Stimulated activated CD4-positive, alpha-beta T cell treated with anti-CD3 and anti-CD28 coated beads, Interleukin-1b, Interleukin-23, amount 100 ng/mL, for 24 hours (primary cell): ENCODE results near the gene L3MBTL1.

Experiments used
- DNase-seq, 4 experiments: peaks; one replicate each; pipeline ENCODE4 v3.0.0-alpha.2; 2020; ENCODE audit warnings: low read depth in 4 of 4, low spot score in 1 of 4

The L3MBTL1 gene

GRCh38 chr20:43558412-43559146 lies 51.1 kb downstream of the L3MBTL1 start, which contains the start of gene SGK2:
SGK2 (plus strand) TSS chr20:43559027; CDS start chr20:43566496, 7,469 bp downstream.
- no peak for DNase-seq

GRCh38 chr20:43559147-43559987 lies 51.9 kb downstream of the L3MBTL1 start:
- DNase-seq, result no peak

GRCh38 chr20:43560974-43561373 lies 53.5 kb downstream of the L3MBTL1 start:
- no peak for DNase-seq

- DNase-seq, result no peak
Measured at GRCh38 chr20:43563429-43563828, 55.9 kb downstream of the L3MBTL1 start.

- no peak for DNase-seq
Measured at GRCh38 chr20:43563991-43564390, 56.5 kb downstream of the L3MBTL1 start.

GRCh38 chr20:43564455-43564854 lies 57.0 kb downstream of the L3MBTL1 start:
- DNase-seq, result no peak

- no peak for DNase-seq
Measured at GRCh38 chr20:43564993-43565757, 57.7 kb downstream of the L3MBTL1 start.

- no peak for DNase-seq
Measured at GRCh38 chr20:43565758-43566104, 58.2 kb downstream of the L3MBTL1 start.

- DNase-seq, result no peak
Measured at GRCh38 chr20:43567477-43567876, 60.0 kb downstream of the L3MBTL1 start.

- no peak for DNase-seq
Measured at GRCh38 chr20:43568706-43569105, 61.2 kb downstream of the L3MBTL1 start.

GRCh38 chr20:43569282-43569681 lies 61.8 kb downstream of the L3MBTL1 start:
- DNase-seq, result no peak

GRCh38 chr20:43570496-43570895 lies 63.0 kb downstream of the L3MBTL1 start:
- no peak for DNase-seq

- DNase-seq, result no peak
Measured at GRCh38 chr20:43571310-43571709, 63.8 kb downstream of the L3MBTL1 start.

- DNase-seq, result no peak
Measured at GRCh38 chr20:43571771-43572170, 64.3 kb downstream of the L3MBTL1 start.

- DNase-seq, result no peak
Measured at GRCh38 chr20:43572891-43573290, 65.4 kb downstream of the L3MBTL1 start.

GRCh38 chr20:43576108-43576507 lies 68.6 kb downstream of the L3MBTL1 start:
- DNase-seq, result no peak

- no peak for DNase-seq
Measured at GRCh38 chr20:43579861-43580793, 72.6 kb downstream of the L3MBTL1 start.

- DNase-seq, result no peak
Measured at GRCh38 chr20:43583133-43583864, 75.8 kb downstream of the L3MBTL1 start.

- DNase-seq, result no peak
Measured at GRCh38 chr20:43583982-43584432, 76.5 kb downstream of the L3MBTL1 start.
